ENCODE results near the gene PATJ.

DNA sequence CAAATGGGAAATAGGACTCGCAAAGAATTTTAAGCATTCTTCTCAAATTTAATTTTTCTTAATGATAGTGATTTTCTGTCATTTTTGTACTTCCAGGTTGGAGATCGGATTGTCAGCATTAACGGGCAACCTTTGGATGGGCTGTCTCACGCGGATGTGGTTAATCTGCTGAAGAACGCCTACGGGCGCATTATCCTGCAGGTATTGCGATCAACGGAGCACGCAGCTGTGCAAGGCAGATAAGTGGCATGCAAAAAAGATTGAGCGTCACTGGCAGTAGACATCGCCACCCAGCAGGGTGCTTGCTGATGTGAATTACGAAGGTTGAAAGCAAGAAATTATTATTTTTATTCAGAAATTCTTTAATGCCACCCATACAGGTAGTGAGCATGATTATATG lies 386.5 kb downstream of the PATJ start:
- TF ChIP-seq EZH2 (IDR thresholded peaks at IDR 0.05; ENCODE audit: low read length) = no peak
- TF ChIP-seq, protein P1, sequence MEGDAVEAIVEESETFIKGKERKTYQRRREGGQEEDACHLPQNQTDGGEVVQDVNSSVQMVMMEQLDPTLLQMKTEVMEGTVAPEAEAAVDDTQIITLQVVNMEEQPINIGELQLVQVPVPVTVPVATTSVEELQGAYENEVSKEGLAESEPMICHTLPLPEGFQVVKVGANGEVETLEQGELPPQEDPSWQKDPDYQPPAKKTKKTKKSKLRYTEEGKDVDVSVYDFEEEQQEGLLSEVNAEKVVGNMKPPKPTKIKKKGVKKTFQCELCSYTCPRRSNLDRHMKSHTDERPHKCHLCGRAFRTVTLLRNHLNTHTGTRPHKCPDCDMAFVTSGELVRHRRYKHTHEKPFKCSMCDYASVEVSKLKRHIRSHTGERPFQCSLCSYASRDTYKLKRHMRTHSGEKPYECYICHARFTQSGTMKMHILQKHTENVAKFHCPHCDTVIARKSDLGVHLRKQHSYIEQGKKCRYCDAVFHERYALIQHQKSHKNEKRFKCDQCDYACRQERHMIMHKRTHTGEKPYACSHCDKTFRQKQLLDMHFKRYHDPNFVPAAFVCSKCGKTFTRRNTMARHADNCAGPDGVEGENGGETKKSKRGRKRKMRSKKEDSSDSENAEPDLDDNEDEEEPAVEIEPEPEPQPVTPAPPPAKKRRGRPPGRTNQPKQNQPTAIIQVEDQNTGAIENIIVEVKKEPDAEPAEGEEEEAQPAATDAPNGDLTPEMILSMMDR (optimal IDR thresholded peaks at IDR 0.05 in 1 of 3, IDR thresholded peaks at IDR 0.05 in 1 of 3, conservative IDR thresholded peaks at IDR 0.05 in 1 of 3; ENCODE audit: extremely low read depth in 1 of 3, insufficient read depth in 2 of 3, low read length in 3 of 3) = no peak

All from keratinocyte (primary cell).